Activated effector memory CD4-positive, alpha-beta T cell treated with Interleukin-2 at 50 U/mL for 16 hours (primary cell): Measurements from ENCODE around the gene RNF213.
"Not testable (repeated sequence)": the region's sequence is repeated elsewhere in the genome, so short reads cannot be mapped to it uniquely, and the experiment has no call there.

Experiments
- DNase-seq: peaks from one replicate; pipeline ENCODE4 v3.0.0-alpha.2; 2020

The RNF213 gene

GRCh38 chr17:80224683-80225082, 36.0 kb upstream of the RNF213 start:
- no peak for DNase-seq

- DNase-seq, result no peak
Measured at GRCh38 chr17:80225230-80225629, 35.4 kb upstream of the RNF213 start.

- no peak for DNase-seq
Measured at GRCh38 chr17:80227156-80227555, 33.5 kb upstream of the RNF213 start.

- no peak for DNase-seq
Measured at GRCh38 chr17:80227666-80228065, 33.0 kb upstream of the RNF213 start.

GRCh38 chr17:80228477-80228876, 32.2 kb upstream of the RNF213 start:
- no peak for DNase-seq

GRCh38 chr17:80229011-80229410, 31.6 kb upstream of the RNF213 start:
- no peak for DNase-seq

- no peak for DNase-seq
Measured at GRCh38 chr17:80232438-80232837, 28.2 kb upstream of the RNF213 start.

- DNase-seq, result no peak
Measured at GRCh38 chr17:80233202-80233601, 27.4 kb upstream of the RNF213 start.

- no peak for DNase-seq
Measured at GRCh38 chr17:80236911-80237310, 23.7 kb upstream of the RNF213 start.

GRCh38 chr17:80237386-80237785, 23.3 kb upstream of the RNF213 start:
- DNase-seq, result no peak

GRCh38 chr17:80242505-80242904, 18.1 kb upstream of the RNF213 start:
- DNase-seq, result no peak

GRCh38 chr17:80243526-80244433, 16.9 kb upstream of the RNF213 start:
- no peak for DNase-seq

- DNase-seq, result not testable (repeated sequence)
Measured at GRCh38 chr17:80244448-80244847, 16.2 kb upstream of the RNF213 start.

- DNase-seq, result no peak
Measured at GRCh38 chr17:80244871-80245509, 15.7 kb upstream of the RNF213 start.

GRCh38 chr17:80245566-80246265, 14.9 kb upstream of the RNF213 start:
- DNase-seq, result no peak

- no peak for DNase-seq
Measured at GRCh38 chr17:80246266-80246681, 14.4 kb upstream of the RNF213 start.

- no peak for DNase-seq
Measured at GRCh38 chr17:80246726-80247125, 13.9 kb upstream of the RNF213 start.

- no peak for DNase-seq
Measured at GRCh38 chr17:80247561-80247960, 13.1 kb upstream of the RNF213 start.

GRCh38 chr17:80248001-80248893, 12.4 kb upstream of the RNF213 start:
- DNase-seq, result no peak

GRCh38 chr17:80248894-80249710, 11.6 kb upstream of the RNF213 start:
- DNase-seq, result no peak

- no peak for DNase-seq
Measured at GRCh38 chr17:80251966-80252365, 8.7 kb upstream of the RNF213 start.

- peak; percentile 83 for DNase-seq
Measured at GRCh38 chr17:80252871-80253270, 7.8 kb upstream of the RNF213 start.
